Heart right ventricle (tissue), 16 donors: Measurements from ENCODE around the gene DHRSX. TPM values are rescaled to one million over a fixed set of nuclear protein-coding genes. Genes with fewer than 3 reads are reported as not detected.

Experiments
- ATAC-seq, 8 donors: fragments of 200-7000 bp; cut with Tn5 transposase; one replicate each; pipeline ENCODE4 v1.9.1; 2020; ENCODE audit warnings: mild to moderate bottlenecking in 8 of 8, moderate library complexity in 8 of 8, moderate number of reproducible peaks in 1 of 8
- DNase-seq, 2 donors: peaks; one replicate each; pipeline ENCODE4 v3.0.0-alpha.2; 2020
- H3K27ac ChIP-seq, 10 donors: fragments of 200-600 bp; sonication (generic) in 2 of 10; one replicate each; pipeline versions ENCODE4 v1.5.0 to v1.8.0; 2020 to 2022; ENCODE audit warnings: mild to moderate bottlenecking in 3 of 10
- H3K27me3 ChIP-seq, 7 donors: fragments of 200-600 bp; one replicate each; pipeline ENCODE4 v1.8.0; 2021 to 2022; ENCODE audit warnings: mild to moderate bottlenecking in 2 of 7
- H3K36me3 ChIP-seq, 9 donors: fragments of 200-600 bp; sonication (generic) in 1 of 9; one replicate each; pipeline versions ENCODE4 v1.5.0 to v1.8.0; 2020 to 2022; ENCODE audit warnings: mild to moderate bottlenecking in 2 of 9
- H3K4me1 ChIP-seq, 9 donors: fragments of 200-600 bp; sonication (generic) in 1 of 9; one replicate each; pipeline versions ENCODE4 v1.5.0 to v1.8.0; 2020 to 2022; ENCODE audit warnings: mild to moderate bottlenecking in 4 of 9
- H3K4me3 ChIP-seq, 10 donors: fragments of 200-600 bp; sonication (generic) in 2 of 10; one replicate each; pipeline versions ENCODE4 v1.5.0 to v1.8.0; 2020 to 2022; ENCODE audit warnings: mild to moderate bottlenecking in 7 of 10, moderate library complexity in 2 of 10
- H3K9me3 ChIP-seq, 11 donors: fragments of 200-600 bp in 10 of 11; sonication (generic) in 2 of 11; one replicate each; pipeline versions ENCODE4 v1.5.0 to v1.8.0; 2013 to 2022; ENCODE audit warnings: mild to moderate bottlenecking in 2 of 11, control low read depth in 1 of 11, moderate library complexity in 1 of 11
- CTCF ChIP-seq, 9 donors: fragments of 200-600 bp; sonication (generic) in 2 of 9; IDR thresholded peaks; one replicate each; pipeline versions ENCODE4 v1.5.0 to v1.8.0; 2021 to 2022; ENCODE audit warnings: antibody characterized with exemption in 9 of 9, mild to moderate bottlenecking in 5 of 9, moderate library complexity in 1 of 9
- WGBS, 2 donors: extraction: QIAGEN DNeasy Blood & Tissue Kit; methylation state at CpG; one replicate each; pipeline ENCODE4 v1.1.7; 2013; ENCODE audit warnings: inconsistent platforms in 1 of 2; 5-methylcytosine and 5-hydroxymethylcytosine counted together
- intact Hi-C, 10 donors: fragments of 100-400 bp; cut with DNase I; formaldehyde crosslinking; loops; one replicate each; pipeline versions ENCODE4 v1.11.1 to v1.14.2; 2022
- polyA plus RNA-seq, 2 donors: library from polyadenylated mRNA; stranded (reverse); fragments of 200-250 nt; gene quantifications; one replicate each; pipeline ENCODE4 v1.2.3, GENCODE V29; 2013
- total RNA-seq, 10 donors: library from RNA; stranded (reverse); fragmentation: NEBNext Ultra II Directional in 3 of 10; extraction: Animal tissue kit (Norgen Biotek cat#: 25700) in 3 of 10; gene quantifications; one replicate each; pipeline versions ENCODE4 v1.2.1 to v1.2.4, GENCODE V29; 2021 to 2023
- donor health status: Arrhythmogenic right ventricular cardiomyopathy.
- donor health status: ischemic (EF 13 %, LVEDD 7.1; RV severe dilation, severe dysfunction).
- donor health status: healthy with polysubstance abuse.
- donor health status: DM: no; HTN: yes; CAD: no.
- donor health status: DM: no; HTN: no; CAD: no.
- donor health status: ischemic (EF 25% LVEDD 6.9; RV normal size, moderate dysfunction).
- donor health status: ischemic (EF 25% LVEDD 5.7; RV mildly dilated, moderate dysfunction).
- donor health status: healthy.
- donor health status: DM: yes; HTN: yes; CAD: no.
- donor health status: Ischemic cardiomyopathy.
- donor health status: ischemic (EF 35%, LVEDD 5.7; RV mildly dilated, moderate dysfunction).
- donor health status: nonischemic (EF 11% LVEDD 7.7; RV severe dilation, severe dysfunction).
- donor health status: DM: yes; HTN: yes; CAD: no.
- donor health status: PGD.
- donor health status: ischemic (EF 29% LVEDD 5.4; RV normal size, mild dysfunction).
- donor health status: nonischemic (EF 23%, LVEDD 6.1; RV moderate dilation, normal function).

Gene DHRSX
- total and polyA plus RNA-seq, 12 donors = 13.8 to 35.9 (median 26.2) TPM

GRCh38 chrX:2517055-2517454 is 16.3 kb upstream of the DHRSX start:
- ATAC-seq = no peak
- no peaks in the 10 kb centered on the region for H3K36me3 ChIP-seq
- no peak overlapping the region for H3K27ac ChIP-seq
- DNase-seq = no peak
- no peak for TF ChIP-seq CTCF (IDR thresholded peaks at IDR 0.05)
- peaks cover 0 to 13% (median 0%) of the 10 kb centered on the region in 7 donors for H3K27me3 ChIP-seq
- 76 to 78% methylated on average over 6 of the region's 6 CpGs for WGBS, 2 donors
- H3K4me1 ChIP-seq = peaks cover 0 to 11% (median 0%) of the 10 kb centered on the region in 9 donors
- intact Hi-C loops = no loop called here
- H3K4me3 ChIP-seq = no peak overlapping the region
- no peaks in the 10 kb centered on the region for H3K9me3 ChIP-seq

- no peak for ATAC-seq
- DNase-seq = no peak
- H3K9me3 ChIP-seq = no peaks in the 10 kb centered on the region
- H3K27ac ChIP-seq = no peak overlapping the region
- 90 to 92% methylated on average over 5 of the region's 5 CpGs for WGBS, 2 donors
- H3K4me3 ChIP-seq = no peak overlapping the region
- intact Hi-C loops = no loop called here
- H3K27me3 ChIP-seq = peaks cover 0 to 13% (median 0%) of the 10 kb centered on the region in 7 donors
- H3K36me3 ChIP-seq = no peaks in the 10 kb centered on the region
- H3K4me1 ChIP-seq = peaks cover 0 to 9% (median 0%) of the 10 kb centered on the region in 9 donors
- TF ChIP-seq CTCF (IDR thresholded peaks at IDR 0.05) = no peak
These were observed 15.8 kb upstream of the DHRSX start for GRCh38 chrX:2516623-2517022.

GRCh38 chrX:2514131-2514530 is 13.4 kb upstream of the DHRSX start:
- Histone ChIP-seq H3K27me3 (peaks cover 0 to 13% (median 0%) of the 10 kb centered on the region in 7 donors), H3K36me3 (no peaks in the 10 kb centered on the region), H3K27ac (no peak overlapping the region), H3K4me1 (no peaks in the 10 kb centered on the region), H3K9me3 (no peaks in the 10 kb centered on the region), H3K4me3 (no peak overlapping the region)
- DNase-seq (no peak), ATAC-seq (no peak)
- no peak for TF ChIP-seq CTCF (IDR thresholded peaks at IDR 0.05)
- WGBS, 2 donors = 34 to 46% methylated on average over 5 of the region's 5 CpGs
- intact Hi-C loops = no loop called here

- Histone ChIP-seq H3K4me1 (no peaks in the 10 kb centered on the region), H3K27me3 (peaks cover 0 to 13% (median 0%) of the 10 kb centered on the region in 7 donors), H3K9me3 (no peaks in the 10 kb centered on the region), H3K36me3 (no peaks in the 10 kb centered on the region), H3K4me3 (no peak overlapping the region), H3K27ac (no peak overlapping the region)
- 66 to 70% methylated on average over 6 of the region's 6 CpGs for WGBS, 2 donors
- DNase-seq (no peak), ATAC-seq (no peak)
- intact Hi-C loops = no loop called here
- TF ChIP-seq CTCF (IDR thresholded peaks at IDR 0.05) = no peak
These were observed 12.4 kb upstream of the DHRSX start for GRCh38 chrX:2513121-2513664.
